GM19372 (cell line): ENCODE results near the gene SCART1.
"Not testable (repeated sequence)": the region's sequence is repeated elsewhere in the genome, so short reads cannot be mapped to it uniquely, and the experiment has no call there.

Experiments
- ATAC-seq: cut with Tn5 transposase; IDR thresholded peaks from one replicate; pipeline ENCODE4 v1.9.1; 2021; ENCODE audit warnings: mild to moderate bottlenecking, low read depth, moderate library complexity; ENCODE audit not compliant: unreplicated experiment

SCART1 gene

GRCh38 chr10:133511408-133511807 lies 57.7 kb downstream of the SCART1 start:
- ATAC-seq, result no peak

GRCh38 chr10:133511907-133512528 lies 58.3 kb downstream of the SCART1 start:
- no peak for ATAC-seq

- no peak for ATAC-seq
Observed at GRCh38 chr10:133515471-133515870, 61.7 kb downstream of the SCART1 start.

GRCh38 chr10:133516057-133516456 lies 62.3 kb downstream of the SCART1 start:
- ATAC-seq, result no peak

GRCh38 chr10:133518517-133518916 lies 64.8 kb downstream of the SCART1 start:
- not testable (repeated sequence) for ATAC-seq
